ENCODE results near the gene SCMH1.

SCMH1 gene

DNA sequence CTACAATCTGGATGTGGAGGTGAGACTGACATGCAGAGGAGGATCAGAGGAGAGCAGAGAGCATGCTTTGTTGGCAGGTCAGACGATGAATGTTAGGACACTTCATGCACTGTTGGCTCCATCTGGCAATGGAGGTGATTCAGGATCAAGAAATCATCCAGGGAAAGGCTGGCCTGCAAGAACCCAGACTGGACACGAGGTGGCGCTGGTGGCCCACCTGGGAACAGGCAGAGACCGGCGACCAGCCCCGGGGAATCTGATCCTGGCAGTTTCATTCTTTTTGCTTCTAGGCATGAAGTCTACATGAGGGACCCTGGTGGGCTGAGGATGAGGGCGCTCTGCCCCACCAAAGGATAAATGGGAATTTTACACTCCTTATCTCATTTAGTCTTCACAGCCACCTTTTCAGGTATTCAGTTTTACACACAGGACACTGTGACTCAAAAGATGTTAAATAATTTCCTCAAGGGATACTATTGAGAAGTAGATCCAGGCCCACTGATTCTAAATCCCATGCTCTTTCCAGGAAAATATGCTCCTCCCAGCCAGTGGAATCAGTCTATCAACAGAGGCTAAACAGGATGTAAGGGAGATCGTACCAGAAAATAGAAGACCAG is 26.2 kb upstream of the SCMH1 start:
- TF ChIP-seq TCF12 (IDR thresholded peaks at IDR 0.05; ENCODE audit: low read depth) (no peak), RAD21 (IDR thresholded peaks at IDR 0.05; ENCODE audit: low read depth) (peak; percentile 94)

DNA sequence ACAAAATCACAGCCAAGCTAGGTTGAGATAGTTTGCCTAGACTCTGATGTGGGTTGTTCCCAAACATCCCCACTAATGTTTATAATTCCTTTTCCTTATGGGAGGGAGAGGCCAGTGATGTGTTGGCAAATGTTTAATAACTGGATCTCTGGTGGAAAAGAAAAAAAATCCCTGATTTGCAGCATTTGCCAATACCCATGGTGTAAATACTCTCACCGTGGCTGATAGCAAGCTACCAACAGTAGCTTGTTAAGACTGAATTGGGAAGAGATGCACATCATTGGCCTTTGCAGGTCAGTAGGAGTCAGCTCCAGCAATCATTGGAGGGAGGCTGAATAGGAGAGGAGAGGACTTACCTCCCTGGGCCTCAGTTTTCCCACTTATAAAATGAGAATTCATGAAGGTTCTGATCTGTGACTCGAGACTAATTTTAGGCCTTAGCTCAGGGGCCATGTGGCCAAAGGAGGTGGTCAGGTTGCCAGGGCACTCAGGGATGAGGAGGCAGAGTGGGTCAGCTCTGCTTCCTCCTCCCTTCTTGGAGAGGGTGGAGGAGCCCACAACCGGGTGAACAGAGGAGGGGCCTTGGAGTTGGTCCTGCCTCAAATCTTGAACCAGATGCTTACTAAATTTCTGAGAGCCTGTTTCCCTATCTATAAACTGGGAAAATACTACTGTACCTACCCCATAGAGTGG is 20.0 kb upstream of the SCMH1 start:
- TF ChIP-seq EGR1 (IDR thresholded peaks at IDR 0.05) (no peak), EP300 (IDR thresholded peaks at IDR 0.05; ENCODE audit: borderline replicate concordance) (no peak), FOXM1 (IDR thresholded peaks at IDR 0.05; ENCODE audit: borderline replicate concordance, low read depth) (no peak), TCF12 (IDR thresholded peaks at IDR 0.05; ENCODE audit: low read depth) (no peak), TEAD4 (IDR thresholded peaks at IDR 0.05) (no peak), YY1 (IDR thresholded peaks at IDR 0.05; ENCODE audit: low read depth) (no peak), TAF1 (IDR thresholded peaks at IDR 0.05; ENCODE audit: low read depth) (no peak), CREB1 (IDR thresholded peaks at IDR 0.05; ENCODE audit: low read depth) (no peak), CEBPB (IDR thresholded peaks at IDR 0.05) (no peak), ZBTB7A (IDR thresholded peaks at IDR 0.05; ENCODE audit: low read depth) (no peak), NFIC (IDR thresholded peaks at IDR 0.05) (no peak), RAD21 (IDR thresholded peaks at IDR 0.05; ENCODE audit: low read depth) (no peak)
- TF ChIP-seq, protein P1, sequence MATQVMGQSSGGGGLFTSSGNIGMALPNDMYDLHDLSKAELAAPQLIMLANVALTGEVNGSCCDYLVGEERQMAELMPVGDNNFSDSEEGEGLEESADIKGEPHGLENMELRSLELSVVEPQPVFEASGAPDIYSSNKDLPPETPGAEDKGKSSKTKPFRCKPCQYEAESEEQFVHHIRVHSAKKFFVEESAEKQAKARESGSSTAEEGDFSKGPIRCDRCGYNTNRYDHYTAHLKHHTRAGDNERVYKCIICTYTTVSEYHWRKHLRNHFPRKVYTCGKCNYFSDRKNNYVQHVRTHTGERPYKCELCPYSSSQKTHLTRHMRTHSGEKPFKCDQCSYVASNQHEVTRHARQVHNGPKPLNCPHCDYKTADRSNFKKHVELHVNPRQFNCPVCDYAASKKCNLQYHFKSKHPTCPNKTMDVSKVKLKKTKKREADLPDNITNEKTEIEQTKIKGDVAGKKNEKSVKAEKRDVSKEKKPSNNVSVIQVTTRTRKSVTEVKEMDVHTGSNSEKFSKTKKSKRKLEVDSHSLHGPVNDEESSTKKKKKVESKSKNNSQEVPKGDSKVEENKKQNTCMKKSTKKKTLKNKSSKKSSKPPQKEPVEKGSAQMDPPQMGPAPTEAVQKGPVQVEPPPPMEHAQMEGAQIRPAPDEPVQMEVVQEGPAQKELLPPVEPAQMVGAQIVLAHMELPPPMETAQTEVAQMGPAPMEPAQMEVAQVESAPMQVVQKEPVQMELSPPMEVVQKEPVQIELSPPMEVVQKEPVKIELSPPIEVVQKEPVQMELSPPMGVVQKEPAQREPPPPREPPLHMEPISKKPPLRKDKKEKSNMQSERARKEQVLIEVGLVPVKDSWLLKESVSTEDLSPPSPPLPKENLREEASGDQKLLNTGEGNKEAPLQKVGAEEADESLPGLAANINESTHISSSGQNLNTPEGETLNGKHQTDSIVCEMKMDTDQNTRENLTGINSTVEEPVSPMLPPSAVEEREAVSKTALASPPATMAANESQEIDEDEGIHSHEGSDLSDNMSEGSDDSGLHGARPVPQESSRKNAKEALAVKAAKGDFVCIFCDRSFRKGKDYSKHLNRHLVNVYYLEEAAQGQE (IDR thresholded peaks at IDR 0.05; ENCODE audit: low read depth): no peak
- TF ChIP-seq, protein P2, sequence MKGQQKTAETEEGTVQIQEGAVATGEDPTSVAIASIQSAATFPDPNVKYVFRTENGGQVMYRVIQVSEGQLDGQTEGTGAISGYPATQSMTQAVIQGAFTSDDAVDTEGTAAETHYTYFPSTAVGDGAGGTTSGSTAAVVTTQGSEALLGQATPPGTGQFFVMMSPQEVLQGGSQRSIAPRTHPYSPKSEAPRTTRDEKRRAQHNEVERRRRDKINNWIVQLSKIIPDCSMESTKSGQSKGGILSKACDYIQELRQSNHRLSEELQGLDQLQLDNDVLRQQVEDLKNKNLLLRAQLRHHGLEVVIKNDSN (IDR thresholded peaks at IDR 0.05): no peak
- TF ChIP-seq, protein P3, sequence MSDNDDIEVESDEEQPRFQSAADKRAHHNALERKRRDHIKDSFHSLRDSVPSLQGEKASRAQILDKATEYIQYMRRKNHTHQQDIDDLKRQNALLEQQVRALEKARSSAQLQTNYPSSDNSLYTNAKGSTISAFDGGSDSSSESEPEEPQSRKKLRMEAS (IDR thresholded peaks at IDR 0.05): no peak

DNA sequence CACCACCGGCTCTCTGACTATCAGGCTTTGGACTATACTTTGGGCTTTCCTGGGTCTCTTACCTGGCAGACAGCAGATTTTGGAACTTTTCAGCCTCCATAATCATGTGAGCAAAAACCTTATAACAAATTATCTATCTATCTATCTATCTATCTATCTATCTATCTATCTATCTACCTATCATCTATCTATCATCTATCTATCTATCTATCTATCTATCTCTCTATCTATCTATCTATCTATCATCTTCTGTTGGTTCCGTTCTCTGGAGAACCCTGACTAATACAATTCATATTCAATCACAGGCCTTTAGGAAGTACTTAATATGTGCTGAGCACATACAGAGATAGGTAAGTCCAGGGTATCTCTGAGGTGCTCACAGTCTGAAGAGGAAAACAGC is 18.7 kb upstream of the SCMH1 start:
- no peak for TF ChIP-seq CEBPB (IDR thresholded peaks at IDR 0.05)
- no peak for TF ChIP-seq RAD21 (IDR thresholded peaks at IDR 0.05; ENCODE audit: low read depth)
- TF ChIP-seq CREB1 (IDR thresholded peaks at IDR 0.05; ENCODE audit: low read depth): no peak
- no peak for TF ChIP-seq TEAD4 (IDR thresholded peaks at IDR 0.05)
- no peak for TF ChIP-seq TCF12 (IDR thresholded peaks at IDR 0.05; ENCODE audit: low read depth)
- TF ChIP-seq, protein P2 (IDR thresholded peaks at IDR 0.05): no peak

DNA sequence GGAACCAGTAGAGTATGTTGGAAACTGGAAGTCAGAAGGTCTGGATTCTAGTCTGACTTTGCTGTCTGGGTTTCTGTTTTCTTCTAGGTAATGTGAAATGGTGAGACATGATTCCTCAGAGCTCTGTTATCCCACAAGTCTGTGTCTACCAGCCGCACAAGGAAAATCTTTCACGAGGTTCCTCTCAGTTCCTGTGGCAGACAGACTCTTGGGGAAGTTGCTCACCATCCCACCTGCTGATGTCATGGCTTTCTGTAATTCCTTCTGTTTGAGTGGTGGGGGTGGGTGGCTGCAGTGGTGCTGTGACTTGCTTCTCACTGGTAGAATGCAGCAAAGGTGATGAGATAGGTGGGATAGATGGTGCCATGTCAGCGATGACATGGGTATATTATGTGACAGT is 17.1 kb upstream of the SCMH1 start:
- TF ChIP-seq EGR1 (IDR thresholded peaks at IDR 0.05): no peak
- TF ChIP-seq, protein P1 (IDR thresholded peaks at IDR 0.05; ENCODE audit: low read depth): no peak
- TF ChIP-seq, protein P3 (IDR thresholded peaks at IDR 0.05): no peak
- TF ChIP-seq ZBTB7A (IDR thresholded peaks at IDR 0.05; ENCODE audit: low read depth): no peak
- TF ChIP-seq EP300 (IDR thresholded peaks at IDR 0.05; ENCODE audit: borderline replicate concordance): no peak
- no peak for TF ChIP-seq RAD21 (IDR thresholded peaks at IDR 0.05; ENCODE audit: low read depth)
- no peak for TF ChIP-seq TAF1 (IDR thresholded peaks at IDR 0.05; ENCODE audit: low read depth)
- TF ChIP-seq NFIC (IDR thresholded peaks at IDR 0.05): no peak
- no peak for TF ChIP-seq TEAD4 (IDR thresholded peaks at IDR 0.05)
- no peak for TF ChIP-seq FOXM1 (IDR thresholded peaks at IDR 0.05; ENCODE audit: borderline replicate concordance, low read depth)
- no peak for TF ChIP-seq CEBPB (IDR thresholded peaks at IDR 0.05)
- TF ChIP-seq, protein P2 (IDR thresholded peaks at IDR 0.05): no peak
- no peak for TF ChIP-seq YY1 (IDR thresholded peaks at IDR 0.05; ENCODE audit: low read depth)
- no peak for TF ChIP-seq TCF12 (IDR thresholded peaks at IDR 0.05; ENCODE audit: low read depth)
- no peak for TF ChIP-seq CREB1 (IDR thresholded peaks at IDR 0.05; ENCODE audit: low read depth)

DNA sequence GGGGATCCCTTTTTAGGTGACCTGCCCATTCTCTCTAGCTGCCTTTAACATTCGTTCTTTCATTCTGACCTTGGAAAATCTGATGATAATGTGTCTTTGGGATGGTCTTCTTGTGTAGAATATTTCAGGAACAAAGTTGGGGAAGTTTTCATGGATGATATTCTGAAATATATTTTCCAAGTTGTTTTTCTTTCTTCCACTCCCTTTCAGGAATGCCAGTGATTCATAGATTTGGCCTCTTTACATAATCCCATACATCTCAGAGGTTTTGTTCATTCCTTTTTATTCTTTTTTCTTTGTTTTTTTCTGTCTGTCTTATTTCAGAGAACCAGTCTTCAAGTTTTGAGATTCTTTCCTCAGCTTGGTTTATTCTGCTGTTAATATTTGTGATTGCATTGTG is 13.9 kb upstream of the SCMH1 start:
- TF ChIP-seq, protein P2 (IDR thresholded peaks at IDR 0.05): no peak
- TF ChIP-seq, protein P3 (IDR thresholded peaks at IDR 0.05): no peak
- TF ChIP-seq RAD21 (IDR thresholded peaks at IDR 0.05; ENCODE audit: low read depth) (no peak), EGR1 (IDR thresholded peaks at IDR 0.05) (no peak), FOXM1 (IDR thresholded peaks at IDR 0.05; ENCODE audit: borderline replicate concordance, low read depth) (no peak), EP300 (IDR thresholded peaks at IDR 0.05; ENCODE audit: borderline replicate concordance) (no peak), CREB1 (IDR thresholded peaks at IDR 0.05; ENCODE audit: low read depth) (no peak), TEAD4 (IDR thresholded peaks at IDR 0.05) (no peak), NFIC (IDR thresholded peaks at IDR 0.05) (no peak), TCF12 (IDR thresholded peaks at IDR 0.05; ENCODE audit: low read depth) (no peak), YY1 (IDR thresholded peaks at IDR 0.05; ENCODE audit: low read depth) (no peak)
- TF ChIP-seq, protein P1 (IDR thresholded peaks at IDR 0.05; ENCODE audit: low read depth): no peak
